ENCODE data around the gene CFAP77. TPM values are rescaled to one million over a fixed set of nuclear protein-coding genes. Genes with fewer than 3 reads are reported as not detected.

Gene CFAP77
- not detected in 2 replicates for total RNA-seq

DNA sequence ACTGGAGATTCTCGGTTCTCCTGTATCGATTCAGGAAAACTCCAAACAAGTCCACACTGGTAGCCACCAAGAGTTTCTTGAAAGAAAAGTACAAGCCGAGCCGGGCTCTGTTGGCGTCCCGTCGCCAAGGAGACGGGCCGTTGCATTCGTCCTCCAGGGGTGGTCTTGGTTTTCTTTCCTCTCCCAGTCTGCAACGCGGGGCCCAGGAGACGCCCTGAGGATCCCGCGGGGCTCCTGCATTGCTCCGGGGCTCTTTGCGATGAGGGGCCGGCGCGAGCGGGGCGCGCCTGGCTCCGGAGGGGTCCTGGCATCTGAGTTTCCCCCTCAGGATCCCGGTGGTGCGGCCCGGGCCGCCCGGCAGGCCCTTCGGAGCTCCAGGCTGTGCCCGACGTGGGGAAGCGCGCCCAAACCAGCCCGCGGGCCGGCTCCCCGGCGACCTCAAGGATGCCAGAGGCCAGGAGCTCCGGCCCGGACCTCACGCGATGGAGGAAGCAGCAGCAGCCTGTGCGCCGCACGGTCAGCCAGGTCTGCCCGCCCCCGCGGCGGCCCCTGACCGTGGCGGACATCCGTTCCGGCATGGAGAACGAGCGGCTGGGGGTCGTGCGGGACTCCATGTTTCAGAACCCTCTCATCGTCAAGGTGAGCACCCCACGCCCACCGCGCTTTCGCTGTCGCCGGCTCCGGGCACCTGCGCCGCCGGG lies at the start of gene CFAP77:
CFAP77 (plus strand) TSS at position 384 of the 701 bp plus-strand sequence; CDS start at position 445, 61 bp downstream.

DNA sequence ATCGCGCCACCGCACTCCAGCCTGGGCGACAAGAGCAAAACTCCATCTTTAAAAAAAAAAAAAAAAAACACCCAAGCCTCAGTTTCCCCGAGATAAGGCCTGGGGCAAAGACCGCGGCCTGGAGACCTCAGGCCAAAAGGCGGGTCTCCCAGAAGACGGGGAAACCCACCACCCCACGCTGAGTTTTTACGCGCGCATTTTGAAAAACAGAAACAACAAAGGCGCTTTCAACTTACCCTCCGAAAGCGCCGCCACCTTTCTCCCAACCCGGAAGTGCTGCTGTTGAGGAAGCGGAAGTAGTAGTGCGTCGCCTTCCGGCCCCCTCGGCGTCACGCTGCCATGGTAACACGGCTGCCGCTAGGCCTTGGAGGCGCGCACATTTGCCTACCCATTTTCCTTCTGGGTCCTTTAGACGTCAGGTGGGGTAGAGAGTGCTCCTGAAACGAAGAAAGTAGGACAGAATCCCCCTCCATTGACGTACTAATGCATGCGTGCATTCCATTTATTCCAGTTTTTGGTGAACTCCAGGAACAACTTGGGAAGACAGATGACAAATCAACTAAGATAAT lies 3.4 kb upstream of the CFAP77 start, which contains the start of gene TTF1:
TTF1 (minus strand) TSS at position 287 of the 569 bp plus-strand sequence. CDS start 4,019 bp downstream, outside the sequence.

DNA sequence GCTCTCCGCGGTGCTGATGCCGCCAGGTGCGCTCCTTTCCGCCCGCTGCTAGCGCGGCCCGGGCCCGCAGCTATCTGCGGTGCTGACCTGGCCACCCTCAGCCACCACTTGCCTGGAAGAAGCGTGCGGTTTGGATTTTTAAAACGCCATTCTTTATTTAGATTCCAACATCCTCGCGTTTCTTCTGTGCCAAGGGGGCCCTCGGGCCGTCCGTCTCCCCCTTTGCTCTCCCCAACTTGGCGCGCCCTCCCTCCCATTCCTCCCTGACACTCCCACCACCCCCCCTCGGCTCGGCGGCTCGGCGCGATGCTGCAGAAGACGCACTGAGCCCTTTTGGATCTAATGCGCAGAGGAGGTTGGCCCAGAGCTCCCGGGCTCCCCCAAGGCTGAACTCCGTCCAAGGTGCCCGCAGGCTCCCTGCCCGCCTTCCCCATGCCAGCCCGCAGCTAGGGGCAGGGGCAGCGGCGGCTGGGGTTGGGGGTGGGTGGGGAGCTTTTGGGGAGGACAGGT lies 172.3 kb downstream of the CFAP77 start, which contains the start of gene BARHL1:
BARHL1 (plus strand) TSS at position 331 of the 510 bp plus-strand sequence. CDS start 192 bp downstream, outside the sequence.

Other genes starting within 250 kb of the CFAP77 start
- not detected in 2 replicates for gene NTNG2, start 248.2 kb upstream of the CFAP77 start, total RNA-seq
- 90.4 and 118 TPM in 2 replicates for gene SETX, start 55.2 kb upstream of the CFAP77 start, total RNA-seq
- 9.9 and 11.8 TPM in 2 replicates for gene TTF1, start 3.4 kb upstream of the CFAP77 start, total RNA-seq
- not detected in 2 replicates for gene BARHL1, start 172.4 kb downstream of the CFAP77 start, total RNA-seq